ENCODE results near the gene NHSL2. TPM values are rescaled to one million over a fixed set of nuclear protein-coding genes. Genes with fewer than 3 reads are reported as not detected.

NHSL2 gene
- polyA plus RNA-seq, 3 donors: 16.6 to 39.8 (median 22.8) TPM

GRCh38 chrX:72050011-72050410 lies 139.4 kb downstream of the NHSL2 start:
- Mint-ChIP-seq H3K4me1 (peaks cover 46% of the 10 kb centered on the region), H3K27ac (peak overlapping the region in 1 of 7 donors; percentile 54), H3K36me3 (no peaks in the 10 kb centered on the region), H3K27me3 (ENCODE audit: low read depth in 3 of 3) (peaks cover 0 to 25% (median 0%) of the 10 kb centered on the region in 3 donors), H3K9me3 (peaks cover 0 to 2% (median 0%) of the 10 kb centered on the region in 7 donors), H3K4me3 (no peak overlapping the region)
- Histone ChIP-seq H3K79me2 (ENCODE audit: insufficient read depth, low read length) (no peaks in the 10 kb centered on the region), H2AFZ (ENCODE audit: insufficient read depth, low read depth, low read length, poor library complexity, severe bottlenecking) (no peak overlapping the region), H3K4me1 (ENCODE audit: control insufficient read depth in 1 of 2, insufficient read depth in 2 of 2, low read length in 2 of 2) (peaks cover 33 to 38% of the 10 kb centered on the region in 2 donors), H3K27me3 (ENCODE audit: control insufficient read depth in 2 of 2, insufficient read depth in 2 of 2, low read length in 2 of 2) (peaks cover 0 to 9% of the 10 kb centered on the region in 2 donors), H3K27ac (ENCODE audit: low read depth in 1 of 2, low read length in 2 of 2) (peak overlapping the region in 1 of 2 donors; percentile 9), H3K4me3 (replicated peaks in 1 of 3; ENCODE audit: low read depth in 2 of 3, low read length in 3 of 3) (no peak overlapping the region), H4K20me1 (ENCODE audit: insufficient read depth, low read length) (no peaks in the 10 kb centered on the region), H3K4me2 (replicated peaks; ENCODE audit: extremely low read depth, low read length, poor library complexity, severe bottlenecking) (no peak overlapping the region), H3K36me3 (replicated peaks in 1 of 2; ENCODE audit: control insufficient read depth in 1 of 2, insufficient read depth in 2 of 2, low read length in 2 of 2) (no peaks in the 10 kb centered on the region), H3K9me3 (replicated peaks in 1 of 2; ENCODE audit: control insufficient read depth in 1 of 2, insufficient read depth in 1 of 2, low read length in 2 of 2) (no peaks in the 10 kb centered on the region), H3K9ac (ENCODE audit: insufficient read depth, low read length, poor library complexity, severe bottlenecking) (no peak overlapping the region)
- WGBS (ENCODE audit: insufficient coverage): no CpG with 5 or more reads among the region's 5 CpGs
- no peak for DNase-seq
- intact Hi-C loops (cut with micrococcal nuclease): loop anchor here in 1 of 2 donors (10.0 kb wide), 1 partner anchor 75 kb away; no protein-coding TSS in a partner anchor
- TF ChIP-seq, protein P1, sequence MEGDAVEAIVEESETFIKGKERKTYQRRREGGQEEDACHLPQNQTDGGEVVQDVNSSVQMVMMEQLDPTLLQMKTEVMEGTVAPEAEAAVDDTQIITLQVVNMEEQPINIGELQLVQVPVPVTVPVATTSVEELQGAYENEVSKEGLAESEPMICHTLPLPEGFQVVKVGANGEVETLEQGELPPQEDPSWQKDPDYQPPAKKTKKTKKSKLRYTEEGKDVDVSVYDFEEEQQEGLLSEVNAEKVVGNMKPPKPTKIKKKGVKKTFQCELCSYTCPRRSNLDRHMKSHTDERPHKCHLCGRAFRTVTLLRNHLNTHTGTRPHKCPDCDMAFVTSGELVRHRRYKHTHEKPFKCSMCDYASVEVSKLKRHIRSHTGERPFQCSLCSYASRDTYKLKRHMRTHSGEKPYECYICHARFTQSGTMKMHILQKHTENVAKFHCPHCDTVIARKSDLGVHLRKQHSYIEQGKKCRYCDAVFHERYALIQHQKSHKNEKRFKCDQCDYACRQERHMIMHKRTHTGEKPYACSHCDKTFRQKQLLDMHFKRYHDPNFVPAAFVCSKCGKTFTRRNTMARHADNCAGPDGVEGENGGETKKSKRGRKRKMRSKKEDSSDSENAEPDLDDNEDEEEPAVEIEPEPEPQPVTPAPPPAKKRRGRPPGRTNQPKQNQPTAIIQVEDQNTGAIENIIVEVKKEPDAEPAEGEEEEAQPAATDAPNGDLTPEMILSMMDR (IDR thresholded peaks at IDR 0.05): no peak

- no peaks in the 10 kb centered on the region for H3K9me3 ChIP-seq (replicated peaks in 1 of 2; ENCODE audit: control insufficient read depth in 1 of 2, insufficient read depth in 1 of 2, low read length in 2 of 2)
- TF ChIP-seq, protein P1 (IDR thresholded peaks at IDR 0.05): no peak
- no peak overlapping the region for H3K27ac ChIP-seq (ENCODE audit: low read depth in 1 of 2, low read length in 2 of 2)
- intact Hi-C loops (cut with micrococcal nuclease): loop anchor here in 1 of 2 donors (10.0 kb wide), 1 partner anchor 73 kb away; no protein-coding TSS in a partner anchor
- no peaks in the 10 kb centered on the region for H3K36me3 ChIP-seq (replicated peaks in 1 of 2; ENCODE audit: control insufficient read depth in 1 of 2, insufficient read depth in 2 of 2, low read length in 2 of 2)
- DNase-seq: no peak
- H3K4me1 ChIP-seq (ENCODE audit: control insufficient read depth in 1 of 2, insufficient read depth in 2 of 2, low read length in 2 of 2): peaks cover 45 to 50% of the 10 kb centered on the region in 2 donors
- H3K27me3 Mint-ChIP-seq (ENCODE audit: low read depth in 3 of 3): peaks cover 0 to 24% (median 0%) of the 10 kb centered on the region in 3 donors
- 100% methylated on average over 1 of the region's 2 CpGs for WGBS (ENCODE audit: insufficient coverage)
- peaks cover 49% of the 10 kb centered on the region for H3K4me1 Mint-ChIP-seq
- H3K9me3 Mint-ChIP-seq: peaks cover 0 to 2% (median 0%) of the 10 kb centered on the region in 7 donors
- H3K4me2 ChIP-seq (replicated peaks; ENCODE audit: extremely low read depth, low read length, poor library complexity, severe bottlenecking): no peak overlapping the region
- no peaks in the 10 kb centered on the region for H3K36me3 Mint-ChIP-seq
- no peak overlapping the region for H3K4me3 Mint-ChIP-seq
- no peak overlapping the region for H3K9ac ChIP-seq (ENCODE audit: insufficient read depth, low read length, poor library complexity, severe bottlenecking)
- H3K27ac Mint-ChIP-seq: no peak overlapping the region
- H3K4me3 ChIP-seq (replicated peaks in 1 of 3; ENCODE audit: low read depth in 2 of 3, low read length in 3 of 3): no peak overlapping the region
- H4K20me1 ChIP-seq (ENCODE audit: insufficient read depth, low read length): no peaks in the 10 kb centered on the region
- no peak overlapping the region for H2AFZ ChIP-seq (ENCODE audit: insufficient read depth, low read depth, low read length, poor library complexity, severe bottlenecking)
- no peaks in the 10 kb centered on the region for H3K79me2 ChIP-seq (ENCODE audit: insufficient read depth, low read length)
- peaks cover 0 to 6% of the 10 kb centered on the region in 2 donors for H3K27me3 ChIP-seq (ENCODE audit: control insufficient read depth in 2 of 2, insufficient read depth in 2 of 2, low read length in 2 of 2)
Measured at GRCh38 chrX:72051589-72051988, 140.9 kb downstream of the NHSL2 start.
